PC-9 (cell line): ENCODE measurements around the gene PSMA7. TPM values are rescaled to one million over a fixed set of nuclear protein-coding genes. Genes with fewer than 3 reads are reported as not detected.

Source experiments
- BruUV-seq: library from RNA; stranded (reverse); fragments of 400-500 nt; replicated peaks from 2 replicates; lab custom pipeline; 2021; lab: Mats Ljungman, UMichigan
- CTCF ChIA-PET: fragments of 300-600 bp; sonication (Branson Sonifier 250); formaldehyde crosslinking; loops from one replicate; lab custom pipeline; 2022; ENCODE audit warnings: antibody characterized with exemption; lab: Charles Lee
- POLR2A ChIA-PET: fragments of 300-600 bp; sonication (Branson Sonifier 250); formaldehyde crosslinking; loops from one replicate; lab custom pipeline; 2022; ENCODE audit warnings: antibody characterized with exemption; ENCODE audit not compliant: unreplicated experiment; lab: Charles Lee
- DNase-seq, 2 experiments: peaks; one replicate each; pipeline versions ENCODE4 v3.0.0 to v3.0.0-alpha.2; 2015 to 2022; ENCODE audit warnings: mixed read lengths in 1 of 2
- H2AFZ ChIP-seq: fragments of 200-600 bp; sonication (generic); 2 replicates; pipeline ENCODE4 v1.8.1; 2017; ENCODE audit warnings: antibody characterized with exemption
- H3F3A ChIP-seq: fragments of 200-600 bp; sonication (generic); 2 replicates; pipeline ENCODE4 v1.8.1; 2017; ENCODE audit warnings: antibody characterized with exemption, mild to moderate bottlenecking, low read depth; ENCODE audit not compliant: insufficient read depth
- H3K27ac ChIP-seq: fragments of 200-600 bp; sonication (generic); 2 replicates; pipeline ENCODE4 v1.6.1; 2016; ENCODE audit warnings: mixed run types
- H3K27me3 ChIP-seq: fragments of 200-600 bp; sonication (generic); 2 replicates; pipeline ENCODE4 v1.6.1; 2016; ENCODE audit warnings: low read depth, mixed run types; ENCODE audit not compliant: insufficient read depth
- H3K36me3 ChIP-seq: fragments of 200-600 bp; sonication (generic); 2 replicates; pipeline ENCODE4 v1.6.1; 2016; ENCODE audit warnings: low read depth, mixed run types
- H3K4me1 ChIP-seq: fragments of 200-600 bp; sonication (generic); replicated peaks from 2 replicates; pipeline ENCODE4 v1.6.1; 2016; ENCODE audit warnings: mixed run types; ENCODE audit not compliant: insufficient read depth
- H3K4me2 ChIP-seq: fragments of 200-600 bp; sonication (generic); 2 replicates; pipeline ENCODE4 v1.6.1; 2017; ENCODE audit warnings: mixed run types
- H3K4me3 ChIP-seq: fragments of 200-600 bp; sonication (generic); 2 replicates; pipeline ENCODE4 v1.6.1; 2016; ENCODE audit warnings: mixed run types
- H3K79me2 ChIP-seq: fragments of 200-600 bp; sonication (generic); 2 replicates; pipeline ENCODE4 v1.6.1; 2017; ENCODE audit warnings: low read depth, mixed run types
- H3K9me2 ChIP-seq: fragments of 200-600 bp; sonication (generic); 2 replicates; pipeline ENCODE4 v1.8.1; 2017; ENCODE audit warnings: mild to moderate bottlenecking; ENCODE audit not compliant: insufficient read depth
- H3K9me3 ChIP-seq: fragments of 200-600 bp; sonication (generic); 2 replicates; pipeline ENCODE4 v1.8.1; 2016; ENCODE audit warnings: low read depth; ENCODE audit not compliant: insufficient read depth
- H4K20me1 ChIP-seq: fragments of 200-600 bp; sonication (generic); 2 replicates; pipeline ENCODE4 v1.8.1; 2017; ENCODE audit not compliant: insufficient read depth
- EZH2 ChIP-seq: fragments of 200-600 bp; sonication (generic); IDR thresholded peaks from 2 replicates; pipeline ENCODE4 v1.8.0; 2017; ENCODE audit warnings: antibody characterized with exemption, low read depth
- intact Hi-C: fragments of 100-400 bp; cut with micrococcal nuclease; formaldehyde crosslinking; loops from one replicate; pipeline ENCODE4 v1.10.0; 2022; ENCODE audit not compliant: unreplicated experiment
- total RNA-seq: library from RNA; stranded (reverse); gene quantifications from 2 replicates; pipeline ENCODE4 v1.2.3, GENCODE V29; 2021
- TF ChIP-seq, protein P1 (sequence below): fragments of 200-600 bp; sonication (generic); conservative IDR thresholded peaks from 2 replicates; pipeline ENCODE4 v1.6.1; 2017; ENCODE audit warnings: mixed run types, antibody characterized with exemption, mild to moderate bottlenecking, moderate library complexity

The PSMA7 gene
- total RNA-seq, 1 experiment from 2014 or later = 391 TPM

DNA sequence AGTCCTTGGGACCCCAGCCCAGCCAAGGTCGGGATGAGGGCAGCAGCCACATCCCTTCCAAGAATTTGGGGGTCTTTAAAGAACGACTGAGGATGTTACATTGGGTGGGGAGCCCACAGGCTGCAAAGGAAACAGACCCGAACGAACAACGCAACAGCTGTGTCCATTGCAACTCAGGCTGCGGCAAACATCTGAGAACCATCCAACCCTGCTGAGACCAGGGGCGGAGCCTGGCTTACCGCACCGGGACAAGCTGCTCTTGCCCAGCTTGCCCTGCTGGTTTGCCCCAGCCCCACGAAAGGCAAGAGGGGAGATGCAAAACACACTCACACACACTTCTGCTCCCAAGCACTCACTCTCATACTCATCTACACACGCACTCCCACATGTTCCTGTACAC lies 56.0 kb downstream of the PSMA7 start:
- H3K36me3 ChIP-seq = no peaks in the 10 kb centered on the region
- no peaks in the 10 kb centered on the region for H4K20me1 ChIP-seq
- H3K4me2 ChIP-seq = no peak overlapping the region
- H2AFZ ChIP-seq = no peak overlapping the region
- peak in 1 of 2 experiments; percentile 55 for DNase-seq
- H3K9me2 ChIP-seq = no peaks in the 10 kb centered on the region
- H3K79me2 ChIP-seq = no peaks in the 10 kb centered on the region
- no peaks in the 10 kb centered on the region for H3K9me3 ChIP-seq
- ChIA-PET POLR2A (no interaction called here), CTCF (interaction anchor here (0.6 kb wide), 1 partner anchor 707 kb away, joined by 3 read pairs; no protein-coding TSS in a partner anchor)
- intact Hi-C loops = loop anchor here (2.0 kb wide), 1 partner anchor 34 kb away; no protein-coding TSS in a partner anchor
- peaks cover 4% of the 10 kb centered on the region; the same call in 1 of the 2 replicates for H3F3A ChIP-seq
- H3K27me3 ChIP-seq = peaks cover 58% of the 10 kb centered on the region
- peaks cover 6% of the 10 kb centered on the region for H3K4me1 ChIP-seq
- H3K27ac ChIP-seq = no peak overlapping the region
- TF ChIP-seq, protein P1, sequence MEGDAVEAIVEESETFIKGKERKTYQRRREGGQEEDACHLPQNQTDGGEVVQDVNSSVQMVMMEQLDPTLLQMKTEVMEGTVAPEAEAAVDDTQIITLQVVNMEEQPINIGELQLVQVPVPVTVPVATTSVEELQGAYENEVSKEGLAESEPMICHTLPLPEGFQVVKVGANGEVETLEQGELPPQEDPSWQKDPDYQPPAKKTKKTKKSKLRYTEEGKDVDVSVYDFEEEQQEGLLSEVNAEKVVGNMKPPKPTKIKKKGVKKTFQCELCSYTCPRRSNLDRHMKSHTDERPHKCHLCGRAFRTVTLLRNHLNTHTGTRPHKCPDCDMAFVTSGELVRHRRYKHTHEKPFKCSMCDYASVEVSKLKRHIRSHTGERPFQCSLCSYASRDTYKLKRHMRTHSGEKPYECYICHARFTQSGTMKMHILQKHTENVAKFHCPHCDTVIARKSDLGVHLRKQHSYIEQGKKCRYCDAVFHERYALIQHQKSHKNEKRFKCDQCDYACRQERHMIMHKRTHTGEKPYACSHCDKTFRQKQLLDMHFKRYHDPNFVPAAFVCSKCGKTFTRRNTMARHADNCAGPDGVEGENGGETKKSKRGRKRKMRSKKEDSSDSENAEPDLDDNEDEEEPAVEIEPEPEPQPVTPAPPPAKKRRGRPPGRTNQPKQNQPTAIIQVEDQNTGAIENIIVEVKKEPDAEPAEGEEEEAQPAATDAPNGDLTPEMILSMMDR = no peak
- no peak for TF ChIP-seq EZH2
- BruUV-seq = no TSS peak
- H3K4me3 ChIP-seq = no peak overlapping the region

Other genes starting within 250 kb of the PSMA7 start
- 25.8 and 32.5 TPM in 2 replicates for gene TAF4, start 77.5 kb downstream of the PSMA7 start, total RNA-seq
- gene LSM14B, start 20.9 kb downstream of the PSMA7 start, total RNA-seq = 61.5 and 67.2 TPM in 2 replicates
- 22.4 and 29.0 TPM in 2 replicates for gene SS18L1, start 375 bp upstream of the PSMA7 start, total RNA-seq
- 58.1 and 62.5 TPM in 2 replicates for gene MTG2, start 39.6 kb upstream of the PSMA7 start, total RNA-seq
- not detected in 2 replicates for gene HRH3, start 76.9 kb upstream of the PSMA7 start, total RNA-seq
- 84.8 and 90.7 TPM in 2 replicates for gene OSBPL2, start 95.1 kb upstream of the PSMA7 start, total RNA-seq
- gene ADRM1, start 159.6 kb upstream of the PSMA7 start, total RNA-seq = 172 and 173 TPM in 2 replicates
- 700 and 744 TPM in 2 replicates for gene LAMA5, start 223.9 kb upstream of the PSMA7 start, total RNA-seq
- 2,188 and 2,275 TPM in 2 replicates for gene RPS21, start 243.7 kb upstream of the PSMA7 start, total RNA-seq